HepG2 (cell line): Measurements from ENCODE around the gene MPST. TPM values are rescaled to one million over a fixed set of nuclear protein-coding genes. Genes with fewer than 3 reads are reported as not detected.

Experiments used
- HMGA1 ChIP-seq: sonication (generic); formaldehyde crosslinking; conservative IDR thresholded peaks from 2 replicates; pipeline ENCODE4 v1.4.0; 2020; ENCODE audit warnings: missing genetic modification reagents
- HNF4G ChIP-seq, 2 experiments: sonication (generic) in 1 of 2; formaldehyde crosslinking in 1 of 2; IDR thresholded peaks; 2 replicates each; pipeline versions ENCODE4 v1.4.0 to v1.6.1; 2011 to 2020; ENCODE audit warnings: borderline replicate concordance in 2 of 2, low read depth in 2 of 2, mild to moderate bottlenecking in 2 of 2, low read length in 1 of 2, missing genetic modification reagents in 1 of 2, moderate library complexity in 1 of 2
- HOXA7 ChIP-seq: sonication (generic); formaldehyde crosslinking; IDR thresholded peaks from 2 replicates; pipeline ENCODE4 v1.8.1; 2022; ENCODE audit warnings: mild to moderate bottlenecking, missing genetic modification reagents, moderate library complexity
- JUNB ChIP-seq: sonication (generic); formaldehyde crosslinking; IDR thresholded peaks from 2 replicates; pipeline ENCODE4 v1.8.0; 2022; ENCODE audit warnings: missing genetic modification reagents, mild to moderate bottlenecking, borderline replicate concordance
- PHF20 ChIP-seq: sonication (generic); formaldehyde crosslinking; IDR thresholded peaks from 2 replicates; pipeline ENCODE4 v1.5.0; 2020; ENCODE audit warnings: mild to moderate bottlenecking, missing genetic modification reagents
- POLR2AphosphoS5 ChIP-seq: IDR thresholded peaks from 2 replicates; pipeline ENCODE4 v1.6.1; 2012; ENCODE audit warnings: low read depth, low read length
- REXO4 ChIP-seq: sonication (generic); formaldehyde crosslinking; IDR thresholded peaks from 2 replicates; pipeline ENCODE4 v1.8.0; 2022; ENCODE audit warnings: missing genetic modification reagents, mild to moderate bottlenecking, borderline replicate concordance
- SMAD3 ChIP-seq: sonication (generic); formaldehyde crosslinking; IDR thresholded peaks from 2 replicates; pipeline ENCODE4 v1.4.0; 2020; ENCODE audit warnings: missing genetic modification reagents
- YEATS4 ChIP-seq: sonication (generic); formaldehyde crosslinking; IDR thresholded peaks from 2 replicates; pipeline ENCODE4 v1.4.0; 2020; ENCODE audit warnings: missing genetic modification reagents, borderline replicate concordance
- ZMYM2 ChIP-seq: sonication (generic); formaldehyde crosslinking; IDR thresholded peaks from 2 replicates; pipeline ENCODE4 v1.8.0; 2022; ENCODE audit warnings: mild to moderate bottlenecking, missing genetic modification reagents
- ZNF253 ChIP-seq: sonication (generic); formaldehyde crosslinking; IDR thresholded peaks from 2 replicates; pipeline ENCODE4 v1.8.0; 2022; ENCODE audit warnings: mild to moderate bottlenecking, missing genetic modification reagents, borderline replicate concordance
- ZNF282 ChIP-seq: fragments of 450-650 bp; IDR thresholded peaks from 2 replicates; pipeline ENCODE4 v1.6.1; 2018; ENCODE audit not compliant: partially characterized antibody
- ZNF451 ChIP-seq: sonication (generic); formaldehyde crosslinking; IDR thresholded peaks from 2 replicates; pipeline ENCODE4 v1.5.0; 2020; ENCODE audit warnings: mild to moderate bottlenecking, missing genetic modification reagents
- ZNF562 ChIP-seq: sonication (generic); formaldehyde crosslinking; IDR thresholded peaks from 2 replicates; pipeline ENCODE4 v1.8.0; 2022; ENCODE audit warnings: missing genetic modification reagents, borderline replicate concordance
- ZNF572 ChIP-seq: sonication (generic); formaldehyde crosslinking; IDR thresholded peaks from 2 replicates; pipeline ENCODE4 v1.5.1; 2020; ENCODE audit warnings: mild to moderate bottlenecking, missing genetic modification reagents
- ZNF879 ChIP-seq: sonication (generic); formaldehyde crosslinking; IDR thresholded peaks from 2 replicates; pipeline ENCODE4 v1.8.1; 2023; ENCODE audit warnings: missing genetic modification reagents
- ZZZ3 ChIP-seq: sonication (generic); formaldehyde crosslinking; IDR thresholded peaks from 2 replicates; pipeline ENCODE4 v1.4.0; 2020; ENCODE audit warnings: missing genetic modification reagents, mild to moderate bottlenecking, borderline replicate concordance
- polyA plus RNA-seq, 8 experiments: library from polyadenylated mRNA; depleted of rRNA in 3 of 8; stranded (reverse) in 7 of 8; unstranded in 1 of 8; fragments of >200 nt; fragmentation: Illumina TruSeq in 4 of 8; extraction: Trizol in 4 of 8; gene quantifications; 2 replicates each; pipeline versions ENCODE4 v1.2.1 to v1.2.3, GENCODE V29; 2011 to 2016; ENCODE audit warnings: low read depth in 4 of 8, missing spikeins in 1 of 8, mixed read lengths in 1 of 8; ENCODE audit not compliant: insufficient read depth in 1 of 8
- total RNA-seq, 5 experiments: library from RNA; depleted of rRNA; stranded (reverse); fragments of >200 nt; fragmentation: Illumina TruSeq; extraction: Trizol; gene quantifications; 2 replicates each; pipeline ENCODE4 v1.2.3, GENCODE V29; 2016; ENCODE audit warnings: low read depth in 1 of 5
- TF ChIP-seq, protein P1 (sequence below): sonication (generic); formaldehyde crosslinking; IDR thresholded peaks from 2 replicates; pipeline ENCODE4 v1.4.0; 2020; ENCODE audit warnings: mild to moderate bottlenecking, missing genetic modification reagents
- TF ChIP-seq, protein P2 (sequence below): sonication (generic); formaldehyde crosslinking; IDR thresholded peaks from 2 replicates; pipeline ENCODE4 v1.5.0; 2020; ENCODE audit warnings: missing genetic modification reagents
- TF ChIP-seq, protein P3 (sequence below): IDR thresholded peaks from 2 replicates; pipeline ENCODE4 v1.6.1; 2018; ENCODE audit warnings: missing genetic modification reagents
- TF ChIP-seq, protein P4 (sequence below): sonication (generic); formaldehyde crosslinking; IDR thresholded peaks from 2 replicates; pipeline ENCODE4 v1.4.0; 2020; ENCODE audit warnings: missing genetic modification reagents

Gene MPST
- total and polyA plus RNA-seq, 2 of the 13 experiments (the other 11 are each of a cell fraction or from before 2014, with no cell fraction given), result 133 to 141 TPM

DNA sequence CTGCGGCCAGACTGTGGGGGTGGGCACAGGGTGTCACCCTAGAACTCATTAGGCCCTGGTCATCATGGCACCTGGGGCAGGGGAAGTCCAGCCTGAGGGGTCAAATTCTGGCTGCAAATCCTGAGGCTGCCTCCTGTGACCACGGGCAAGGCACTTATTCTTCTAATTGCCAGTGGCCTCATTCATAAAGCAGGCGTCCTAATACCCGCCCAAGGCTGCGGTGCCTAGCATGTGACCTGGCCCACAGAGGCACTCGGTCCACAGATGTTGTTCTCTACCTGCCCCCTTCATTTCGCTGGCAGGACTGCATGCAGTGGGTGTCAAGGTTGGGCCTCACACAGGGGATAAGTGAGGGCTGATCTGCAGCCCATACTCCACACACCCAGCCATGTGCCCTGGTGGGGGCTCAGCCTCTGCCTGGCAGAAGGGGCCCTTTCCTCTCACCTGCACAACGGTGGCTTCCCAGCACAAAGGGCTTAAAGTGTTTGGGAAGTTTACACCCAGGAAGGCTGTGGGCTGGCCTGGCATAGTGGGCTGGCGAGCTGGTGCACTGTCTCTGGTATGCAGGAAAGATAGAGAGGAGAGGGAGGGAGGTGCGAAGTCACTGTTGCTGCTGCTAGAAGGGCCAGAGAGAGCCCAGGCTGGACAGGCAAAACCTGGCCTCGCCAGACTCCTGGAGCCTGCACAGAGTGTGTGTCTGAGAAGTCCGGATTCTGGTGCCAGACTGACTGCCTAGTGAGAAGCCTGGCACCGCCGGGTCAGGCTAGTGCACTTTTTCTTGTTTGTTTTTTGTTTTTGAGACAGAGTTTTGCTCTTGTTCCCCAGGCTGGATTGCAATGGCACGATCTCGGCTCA lies 3.2 kb downstream of the MPST start (continued):
- TF ChIP-seq, protein P1, sequence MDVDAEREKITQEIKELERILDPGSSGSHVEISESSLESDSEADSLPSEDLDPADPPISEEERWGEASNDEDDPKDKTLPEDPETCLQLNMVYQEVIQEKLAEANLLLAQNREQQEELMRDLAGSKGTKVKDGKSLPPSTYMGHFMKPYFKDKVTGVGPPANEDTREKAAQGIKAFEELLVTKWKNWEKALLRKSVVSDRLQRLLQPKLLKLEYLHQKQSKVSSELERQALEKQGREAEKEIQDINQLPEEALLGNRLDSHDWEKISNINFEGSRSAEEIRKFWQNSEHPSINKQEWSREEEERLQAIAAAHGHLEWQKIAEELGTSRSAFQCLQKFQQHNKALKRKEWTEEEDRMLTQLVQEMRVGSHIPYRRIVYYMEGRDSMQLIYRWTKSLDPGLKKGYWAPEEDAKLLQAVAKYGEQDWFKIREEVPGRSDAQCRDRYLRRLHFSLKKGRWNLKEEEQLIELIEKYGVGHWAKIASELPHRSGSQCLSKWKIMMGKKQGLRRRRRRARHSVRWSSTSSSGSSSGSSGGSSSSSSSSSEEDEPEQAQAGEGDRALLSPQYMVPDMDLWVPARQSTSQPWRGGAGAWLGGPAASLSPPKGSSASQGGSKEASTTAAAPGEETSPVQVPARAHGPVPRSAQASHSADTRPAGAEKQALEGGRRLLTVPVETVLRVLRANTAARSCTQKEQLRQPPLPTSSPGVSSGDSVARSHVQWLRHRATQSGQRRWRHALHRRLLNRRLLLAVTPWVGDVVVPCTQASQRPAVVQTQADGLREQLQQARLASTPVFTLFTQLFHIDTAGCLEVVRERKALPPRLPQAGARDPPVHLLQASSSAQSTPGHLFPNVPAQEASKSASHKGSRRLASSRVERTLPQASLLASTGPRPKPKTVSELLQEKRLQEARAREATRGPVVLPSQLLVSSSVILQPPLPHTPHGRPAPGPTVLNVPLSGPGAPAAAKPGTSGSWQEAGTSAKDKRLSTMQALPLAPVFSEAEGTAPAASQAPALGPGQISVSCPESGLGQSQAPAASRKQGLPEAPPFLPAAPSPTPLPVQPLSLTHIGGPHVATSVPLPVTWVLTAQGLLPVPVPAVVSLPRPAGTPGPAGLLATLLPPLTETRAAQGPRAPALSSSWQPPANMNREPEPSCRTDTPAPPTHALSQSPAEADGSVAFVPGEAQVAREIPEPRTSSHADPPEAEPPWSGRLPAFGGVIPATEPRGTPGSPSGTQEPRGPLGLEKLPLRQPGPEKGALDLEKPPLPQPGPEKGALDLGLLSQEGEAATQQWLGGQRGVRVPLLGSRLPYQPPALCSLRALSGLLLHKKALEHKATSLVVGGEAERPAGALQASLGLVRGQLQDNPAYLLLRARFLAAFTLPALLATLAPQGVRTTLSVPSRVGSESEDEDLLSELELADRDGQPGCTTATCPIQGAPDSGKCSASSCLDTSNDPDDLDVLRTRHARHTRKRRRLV (CRISPR knock-in tag), result no peak
- TF ChIP-seq HMGA1 (CRISPR knock-in tag) (no peak), YEATS4 (CRISPR knock-in tag) (0 out of 2 replicates have a peak, but pooled peaks have one; percentile 14), HOXA7 (peak; percentile 61; the same call in 1 of the 2 replicates), REXO4 (no peak), ZNF879 (CRISPR knock-in tag) (no peak), ZNF451 (CRISPR knock-in tag) (no peak), ZZZ3 (no peak), ZNF572 (CRISPR knock-in tag) (0 out of 2 replicates have a peak, but pooled peaks have one; percentile 36), ZNF282 (no peak), POLR2AphosphoS5 (no peak), ZMYM2 (CRISPR knock-in tag) (no peak), ZNF562 (CRISPR knock-in tag) (no peak), HNF4G (IDR thresholded peaks at IDR 0.05; ENCODE audit: borderline replicate concordance, low read depth, low read length) (no peak), HNF4G (CRISPR knock-in tag; IDR thresholded peaks at IDR 0.05; ENCODE audit: borderline replicate concordance, low read depth) (no peak), JUNB (CRISPR knock-in tag) (0 out of 2 replicates have a peak, but pooled peaks have one; percentile 15), SMAD3 (no peak), PHF20 (CRISPR knock-in tag) (no peak), ZNF253 (CRISPR knock-in tag) (no peak)
- TF ChIP-seq, protein P2, sequence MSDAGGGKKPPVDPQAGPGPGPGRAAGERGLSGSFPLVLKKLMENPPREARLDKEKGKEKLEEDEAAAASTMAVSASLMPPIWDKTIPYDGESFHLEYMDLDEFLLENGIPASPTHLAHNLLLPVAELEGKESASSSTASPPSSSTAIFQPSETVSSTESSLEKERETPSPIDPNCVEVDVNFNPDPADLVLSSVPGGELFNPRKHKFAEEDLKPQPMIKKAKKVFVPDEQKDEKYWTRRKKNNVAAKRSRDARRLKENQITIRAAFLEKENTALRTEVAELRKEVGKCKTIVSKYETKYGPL, result no peak
- TF ChIP-seq, protein P3, sequence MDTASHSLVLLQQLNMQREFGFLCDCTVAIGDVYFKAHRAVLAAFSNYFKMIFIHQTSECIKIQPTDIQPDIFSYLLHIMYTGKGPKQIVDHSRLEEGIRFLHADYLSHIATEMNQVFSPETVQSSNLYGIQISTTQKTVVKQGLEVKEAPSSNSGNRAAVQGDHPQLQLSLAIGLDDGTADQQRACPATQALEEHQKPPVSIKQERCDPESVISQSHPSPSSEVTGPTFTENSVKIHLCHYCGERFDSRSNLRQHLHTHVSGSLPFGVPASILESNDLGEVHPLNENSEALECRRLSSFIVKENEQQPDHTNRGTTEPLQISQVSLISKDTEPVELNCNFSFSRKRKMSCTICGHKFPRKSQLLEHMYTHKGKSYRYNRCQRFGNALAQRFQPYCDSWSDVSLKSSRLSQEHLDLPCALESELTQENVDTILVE (CRISPR knock-in tag), result no peak
- TF ChIP-seq, protein P4, sequence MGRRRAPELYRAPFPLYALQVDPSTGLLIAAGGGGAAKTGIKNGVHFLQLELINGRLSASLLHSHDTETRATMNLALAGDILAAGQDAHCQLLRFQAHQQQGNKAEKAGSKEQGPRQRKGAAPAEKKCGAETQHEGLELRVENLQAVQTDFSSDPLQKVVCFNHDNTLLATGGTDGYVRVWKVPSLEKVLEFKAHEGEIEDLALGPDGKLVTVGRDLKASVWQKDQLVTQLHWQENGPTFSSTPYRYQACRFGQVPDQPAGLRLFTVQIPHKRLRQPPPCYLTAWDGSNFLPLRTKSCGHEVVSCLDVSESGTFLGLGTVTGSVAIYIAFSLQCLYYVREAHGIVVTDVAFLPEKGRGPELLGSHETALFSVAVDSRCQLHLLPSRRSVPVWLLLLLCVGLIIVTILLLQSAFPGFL (CRISPR knock-in tag), result no peak
